Peyer's patch (tissue), 4 donors: ENCODE data around the gene NOP10.
"Not testable (repeated sequence)": the region's sequence is repeated elsewhere in the genome, so short reads cannot be mapped to it uniquely, and the experiment has no call there.

Source experiments
- CTCF ChIP-seq, 6 experiments: fragments of 450-650 bp in 4 of 6; fragments of 200-600 bp in 2 of 6; sonication (generic) in 1 of 6; IDR thresholded peaks; one replicate each; pipeline ENCODE4 v1.5.1; 2017 to 2019; ENCODE audit warnings: antibody characterized with exemption in 6 of 6, mild to moderate bottlenecking in 3 of 6, moderate library complexity in 1 of 6
- POLR2A ChIP-seq, 2 donors: fragments of 450-650 bp; IDR thresholded peaks; one replicate each; pipeline ENCODE4 v1.5.1; 2017; ENCODE audit warnings: antibody characterized with exemption in 2 of 2, mild to moderate bottlenecking in 2 of 2, moderate library complexity in 2 of 2

GRCh38 chr15:34381829-34382521, 39.0 kb upstream of the NOP10 start:
- TF ChIP-seq CTCF, POLR2A (IDR thresholded peaks at IDR 0.05): not testable (repeated sequence)
